PC-3 (cell line): ENCODE results near the gene MGST3.

ENCODE experiments used
- EZH2 ChIP-seq: fragments of 300-600 bp; sonication (generic); IDR thresholded peaks from one replicate; pipeline ENCODE4 v1.6.1; 2017; ENCODE audit warnings: antibody characterized with exemption, mild to moderate bottlenecking, low read length; ENCODE audit not compliant: unreplicated experiment
- TF ChIP-seq, protein P1 (sequence below): fragments of 300-600 bp; sonication (generic); conservative IDR thresholded peaks from 2 replicates; pipeline ENCODE4 v1.5.1; 2017; ENCODE audit warnings: antibody characterized with exemption, low read depth, mild to moderate bottlenecking, low read length

DNA sequence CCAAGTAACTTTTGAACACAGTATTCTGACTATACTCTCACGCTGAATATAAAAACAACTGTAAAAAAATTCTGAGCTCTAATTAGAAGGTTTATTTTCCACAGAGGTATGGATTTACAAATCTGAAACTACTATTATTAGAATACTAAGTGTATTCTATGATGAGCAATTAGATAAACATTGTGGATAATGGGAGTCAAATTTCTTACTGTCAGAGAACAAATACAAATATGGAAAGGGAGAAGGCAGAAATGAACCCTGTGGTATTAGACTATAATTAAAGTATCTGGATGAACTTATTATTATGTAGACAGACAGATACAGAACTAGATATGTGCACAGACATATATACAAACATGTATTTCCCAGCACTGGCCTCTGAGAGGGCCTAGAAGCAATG, 44.8 kb downstream of the MGST3 start:
- TF ChIP-seq EZH2 = no peak
- TF ChIP-seq, protein P1, sequence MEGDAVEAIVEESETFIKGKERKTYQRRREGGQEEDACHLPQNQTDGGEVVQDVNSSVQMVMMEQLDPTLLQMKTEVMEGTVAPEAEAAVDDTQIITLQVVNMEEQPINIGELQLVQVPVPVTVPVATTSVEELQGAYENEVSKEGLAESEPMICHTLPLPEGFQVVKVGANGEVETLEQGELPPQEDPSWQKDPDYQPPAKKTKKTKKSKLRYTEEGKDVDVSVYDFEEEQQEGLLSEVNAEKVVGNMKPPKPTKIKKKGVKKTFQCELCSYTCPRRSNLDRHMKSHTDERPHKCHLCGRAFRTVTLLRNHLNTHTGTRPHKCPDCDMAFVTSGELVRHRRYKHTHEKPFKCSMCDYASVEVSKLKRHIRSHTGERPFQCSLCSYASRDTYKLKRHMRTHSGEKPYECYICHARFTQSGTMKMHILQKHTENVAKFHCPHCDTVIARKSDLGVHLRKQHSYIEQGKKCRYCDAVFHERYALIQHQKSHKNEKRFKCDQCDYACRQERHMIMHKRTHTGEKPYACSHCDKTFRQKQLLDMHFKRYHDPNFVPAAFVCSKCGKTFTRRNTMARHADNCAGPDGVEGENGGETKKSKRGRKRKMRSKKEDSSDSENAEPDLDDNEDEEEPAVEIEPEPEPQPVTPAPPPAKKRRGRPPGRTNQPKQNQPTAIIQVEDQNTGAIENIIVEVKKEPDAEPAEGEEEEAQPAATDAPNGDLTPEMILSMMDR = no peak
